HG02678 (cell line): ENCODE data around the gene PIBF1.
"Not testable (repeated sequence)": the region's sequence is repeated elsewhere in the genome, so short reads cannot be mapped to it uniquely, and the experiment has no call there.

Experiments used
- ATAC-seq: cut with Tn5 transposase; IDR thresholded peaks from one replicate; pipeline ENCODE4 v1.9.1; 2021; ENCODE audit warnings: mild to moderate bottlenecking, moderate library complexity; ENCODE audit not compliant: unreplicated experiment

The PIBF1 gene

DNA sequence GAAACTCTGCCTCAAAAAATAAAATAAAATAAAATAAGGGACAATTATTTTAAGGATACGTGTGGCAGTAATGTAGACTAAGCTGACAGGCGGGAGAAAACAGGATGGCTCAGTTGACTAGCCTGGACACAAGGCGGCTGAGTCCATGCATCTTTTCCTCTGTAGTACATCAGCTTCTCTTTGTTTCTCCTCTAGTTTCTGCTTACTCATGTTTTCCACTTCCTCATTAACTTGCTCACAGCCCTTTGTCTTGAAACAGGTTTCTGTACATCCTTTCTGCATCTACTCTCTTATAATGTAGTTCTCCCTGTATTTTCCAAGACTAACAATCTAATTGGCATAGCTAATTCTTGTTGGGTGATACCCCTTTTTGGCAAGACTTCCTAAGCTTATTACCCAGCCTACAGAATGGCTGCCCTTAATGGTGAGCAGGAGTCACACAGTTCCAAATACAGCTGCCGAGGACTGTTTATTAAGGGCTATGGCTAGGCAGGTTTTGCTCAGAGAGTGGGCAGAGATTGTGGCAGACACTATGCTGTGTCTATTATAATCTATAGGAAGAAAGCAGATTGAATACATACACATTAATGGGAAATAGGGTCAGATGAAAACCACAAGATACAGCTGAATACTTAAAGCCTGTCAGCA is 218.2 kb downstream of the PIBF1 start:
- ATAC-seq: peak; percentile 80

GRCh38 chr13:73001971-73002370 is 220.0 kb downstream of the PIBF1 start:
- ATAC-seq: no peak

- ATAC-seq: no peak
Measured at GRCh38 chr13:73011751-73012150, 229.8 kb downstream of the PIBF1 start.

- no peak for ATAC-seq
Measured at GRCh38 chr13:73015805-73016204, 233.9 kb downstream of the PIBF1 start.

DNA sequence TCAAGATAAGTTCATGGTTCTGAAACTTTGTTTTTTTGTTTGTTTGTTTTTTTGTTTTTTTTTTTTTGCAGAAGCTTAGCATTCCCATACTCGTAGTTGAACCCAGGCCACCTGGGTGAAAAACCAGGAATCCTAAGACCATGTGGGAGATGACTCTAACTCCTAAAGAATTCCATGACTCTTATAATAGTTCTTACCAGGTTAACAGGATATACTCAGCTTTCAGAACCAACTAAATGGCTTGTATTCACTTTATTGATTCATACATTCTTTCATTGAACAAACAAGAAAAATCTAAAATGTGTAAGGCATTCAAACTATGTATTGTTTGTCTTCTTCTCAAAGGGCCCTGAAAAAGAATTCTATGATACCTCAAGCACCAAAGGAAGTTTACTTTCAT is 236.4 kb downstream of the PIBF1 start:
- no peak for ATAC-seq

- ATAC-seq: no peak
Measured at GRCh38 chr13:73025217-73026012, 243.5 kb downstream of the PIBF1 start.

- no peak for ATAC-seq
Measured at GRCh38 chr13:73034901-73035300, 253.0 kb downstream of the PIBF1 start.

- ATAC-seq: no peak
Measured at GRCh38 chr13:73035660-73036059, 253.7 kb downstream of the PIBF1 start.

DNA sequence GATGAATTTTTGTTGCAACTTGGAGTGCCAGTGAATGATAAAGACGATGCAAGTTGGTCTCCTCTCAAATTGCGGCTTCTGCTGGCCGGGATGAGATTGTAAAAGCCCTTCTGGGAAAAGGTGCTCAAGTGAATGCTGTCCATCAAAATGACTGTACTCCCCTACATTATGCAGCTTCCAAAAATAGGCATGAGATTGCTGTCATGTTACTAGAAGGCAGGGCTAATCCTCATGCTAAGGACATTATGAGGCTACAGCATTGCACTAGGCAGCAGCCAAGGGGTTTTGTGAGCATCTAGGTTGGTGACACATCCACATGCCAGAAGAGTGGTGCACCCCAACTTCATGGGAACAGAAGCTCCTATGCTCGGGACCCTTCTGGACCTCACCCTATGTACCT is 254.6 kb downstream of the PIBF1 start:
- no peak for ATAC-seq

GRCh38 chr13:73038064-73038463 is 256.1 kb downstream of the PIBF1 start:
- no peak for ATAC-seq

GRCh38 chr13:73039201-73040108 is 257.5 kb downstream of the PIBF1 start:
- no peak for ATAC-seq

- no peak for ATAC-seq
Measured at GRCh38 chr13:73040484-73040883, 258.6 kb downstream of the PIBF1 start.

DNA sequence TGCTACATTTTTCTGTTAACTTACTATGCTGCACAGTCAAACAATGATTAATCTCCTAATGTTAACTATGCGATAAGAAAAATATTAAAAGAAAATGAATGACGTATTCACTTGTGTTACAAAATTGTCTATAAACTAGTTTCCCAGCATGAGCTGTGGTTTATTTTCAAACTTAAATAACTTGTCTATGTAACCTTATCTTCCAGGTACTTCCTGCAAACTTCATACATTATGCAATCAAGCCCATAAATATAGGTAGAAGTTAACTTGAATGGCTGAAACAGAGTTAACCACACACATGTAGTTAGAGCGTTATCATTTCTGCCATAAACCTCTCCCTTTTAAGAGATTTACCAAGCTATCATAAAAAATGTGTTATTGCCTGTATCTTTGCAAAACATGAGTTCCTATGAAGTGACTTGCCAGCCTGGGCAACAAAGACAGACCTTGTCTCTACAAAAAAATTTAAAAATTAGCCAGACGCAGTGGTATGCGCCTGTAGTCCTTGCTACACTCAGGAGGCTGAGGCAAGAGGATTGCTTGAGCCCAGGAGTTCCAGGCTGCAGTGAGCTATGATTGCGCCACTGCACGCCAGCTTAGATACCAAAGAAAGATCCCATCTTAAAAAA is 259.1 kb downstream of the PIBF1 start:
- ATAC-seq: no peak

GRCh38 chr13:73045031-73045430 is 263.1 kb downstream of the PIBF1 start:
- no peak for ATAC-seq

DNA sequence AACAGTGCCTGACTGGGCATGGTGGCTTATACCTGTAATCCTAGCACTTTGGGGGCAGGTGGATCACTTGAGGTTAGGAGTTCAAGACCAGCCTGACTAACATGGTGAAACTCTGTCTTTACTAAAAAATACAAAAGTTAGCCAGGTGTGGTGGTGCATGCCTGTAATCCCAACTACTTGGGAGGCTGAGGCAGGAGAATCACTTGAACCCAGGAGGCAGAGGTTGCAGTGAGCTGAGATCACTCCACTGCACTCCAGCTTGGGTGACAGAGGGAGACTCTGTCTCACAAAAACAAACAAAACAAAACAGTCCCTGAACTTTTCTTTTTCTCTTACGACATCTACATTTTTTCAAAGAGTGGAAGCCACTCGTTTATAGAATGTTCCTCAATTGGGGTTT is 266.7 kb downstream of the PIBF1 start:
- not testable (repeated sequence) for ATAC-seq

- no peak for ATAC-seq
Measured at GRCh38 chr13:73054712-73055111, 272.8 kb downstream of the PIBF1 start.

- ATAC-seq: no peak
Measured at GRCh38 chr13:73055813-73056564, 274.1 kb downstream of the PIBF1 start.

DNA sequence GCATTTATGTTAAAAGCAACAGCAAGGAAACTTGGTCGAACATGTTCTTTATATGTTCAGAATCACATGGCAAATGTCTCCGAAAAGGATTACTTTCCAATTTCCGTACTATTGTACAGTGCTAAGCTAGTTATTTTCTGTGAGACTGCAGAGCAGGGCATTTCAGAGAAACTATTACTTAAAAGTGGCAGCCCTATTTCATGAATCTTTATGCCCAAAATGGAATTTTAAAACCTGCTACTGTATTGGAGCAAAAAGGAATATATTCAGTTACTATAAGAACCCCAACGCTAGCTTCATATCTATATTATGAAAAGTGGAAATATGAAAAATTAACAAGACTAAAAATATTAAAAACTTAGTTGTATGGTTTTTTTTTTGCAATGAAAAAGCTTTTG is 274.6 kb downstream of the PIBF1 start:
- ATAC-seq: no peak

DNA sequence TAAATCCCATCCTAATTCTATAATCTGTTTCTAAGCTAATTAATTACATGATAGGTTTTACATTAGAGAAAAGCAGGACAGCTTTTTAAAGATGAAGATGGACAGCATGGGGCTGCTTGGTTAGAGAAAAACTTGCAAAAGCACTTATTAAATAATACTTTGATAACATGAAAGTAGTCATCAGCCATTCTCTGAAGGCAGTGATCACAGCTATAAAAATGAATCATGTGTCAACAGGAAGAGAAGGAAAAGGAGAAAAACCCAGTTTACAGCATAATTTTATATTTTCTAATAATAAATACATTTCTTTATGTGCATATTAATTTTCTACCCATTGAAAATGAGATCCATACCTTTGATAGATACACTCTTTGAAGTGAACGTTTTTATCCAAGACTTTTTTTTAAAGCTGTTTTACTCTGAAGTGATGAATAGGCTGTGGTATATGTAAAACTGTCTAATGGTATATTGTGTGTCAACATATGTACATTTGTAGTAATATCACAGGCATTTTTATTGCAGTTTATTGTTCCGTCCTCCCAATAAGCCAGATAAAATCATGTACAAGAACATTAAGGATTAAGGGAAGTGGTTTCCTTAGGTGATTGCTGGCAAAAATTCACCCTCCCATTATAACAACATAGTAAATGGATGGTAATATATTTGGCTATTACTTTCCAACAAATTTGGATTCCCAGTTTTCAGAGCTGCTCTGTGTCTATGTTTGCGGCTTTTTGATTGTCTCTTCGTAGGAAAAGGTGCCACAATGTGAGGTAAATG is 275.5 kb downstream of the PIBF1 start:
- ATAC-seq: no peak

GRCh38 chr13:73058064-73058313 is 276.1 kb downstream of the PIBF1 start:
- no peak for ATAC-seq
